HG03575 (cell line): Measurements from ENCODE around the gene SNRNP48.

ENCODE experiments used
- ATAC-seq: cut with Tn5 transposase; IDR thresholded peaks from one replicate; pipeline ENCODE4 v1.9.1; 2021; ENCODE audit not compliant: unreplicated experiment, insufficient number of reproducible peaks, low FRiP score; ENCODE audit errors: extremely low read depth

SNRNP48 gene

DNA sequence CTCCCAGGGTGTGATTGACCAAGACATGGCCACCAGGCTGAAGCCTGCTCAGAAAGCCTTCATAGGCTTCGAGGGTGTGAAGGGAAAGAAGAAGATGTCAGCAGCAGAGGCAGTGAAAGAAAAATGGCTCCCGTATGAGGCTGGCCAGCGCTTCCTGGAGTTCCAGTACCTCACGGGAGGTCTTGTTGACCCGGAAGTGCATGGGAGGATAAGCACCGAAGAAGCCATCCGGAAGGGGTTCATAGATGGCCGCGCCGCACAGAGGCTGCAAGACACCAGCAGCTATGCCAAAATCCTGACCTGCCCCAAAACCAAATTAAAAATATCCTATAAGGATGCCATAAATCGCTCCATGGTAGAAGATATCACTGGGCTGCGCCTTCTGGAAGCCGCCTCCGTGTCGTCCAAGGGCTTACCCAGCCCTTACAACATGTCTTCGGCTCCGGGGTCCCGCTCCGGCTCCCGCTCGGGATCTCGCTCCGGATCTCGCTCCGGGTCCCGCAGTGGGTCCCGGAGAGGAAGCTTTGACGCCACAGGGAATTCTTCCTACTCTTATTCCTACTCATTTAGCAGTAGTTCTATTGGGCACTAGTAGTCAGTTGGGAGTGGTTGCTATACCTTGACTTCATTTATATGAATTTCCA lies 4.6 kb upstream of the SNRNP48 start:
- no peak for ATAC-seq

GRCh38 chr6:7587631-7588100 lies 2.3 kb upstream of the SNRNP48 start:
- no peak for ATAC-seq

GRCh38 chr6:7588506-7588905 lies 1.5 kb upstream of the SNRNP48 start:
- ATAC-seq, result no peak

DNA sequence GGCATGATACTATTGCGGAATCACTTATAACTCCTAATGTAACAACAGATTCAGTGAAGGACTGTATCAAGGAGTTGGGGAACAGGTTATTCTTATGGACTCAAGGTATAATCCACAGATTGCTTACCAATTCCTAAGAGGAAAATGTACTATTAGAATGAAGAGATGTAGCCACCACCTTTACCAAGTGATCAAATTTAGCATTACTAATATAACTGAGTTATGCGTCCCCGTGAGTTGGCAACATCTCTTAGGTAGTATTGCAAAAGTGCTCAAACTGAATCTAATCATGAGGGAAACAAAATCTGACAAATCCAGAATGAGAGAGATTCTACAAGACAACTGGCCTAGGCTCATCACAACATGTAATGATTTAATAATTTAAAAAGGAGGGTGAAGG lies 777 bp upstream of the SNRNP48 start:
- no peak for ATAC-seq

- no peak for ATAC-seq
These were observed 912 bp downstream of the SNRNP48 start for GRCh38 chr6:7590918-7591302.

- ATAC-seq, result no peak
These were observed 1.8 kb downstream of the SNRNP48 start for GRCh38 chr6:7591770-7592169.

DNA sequence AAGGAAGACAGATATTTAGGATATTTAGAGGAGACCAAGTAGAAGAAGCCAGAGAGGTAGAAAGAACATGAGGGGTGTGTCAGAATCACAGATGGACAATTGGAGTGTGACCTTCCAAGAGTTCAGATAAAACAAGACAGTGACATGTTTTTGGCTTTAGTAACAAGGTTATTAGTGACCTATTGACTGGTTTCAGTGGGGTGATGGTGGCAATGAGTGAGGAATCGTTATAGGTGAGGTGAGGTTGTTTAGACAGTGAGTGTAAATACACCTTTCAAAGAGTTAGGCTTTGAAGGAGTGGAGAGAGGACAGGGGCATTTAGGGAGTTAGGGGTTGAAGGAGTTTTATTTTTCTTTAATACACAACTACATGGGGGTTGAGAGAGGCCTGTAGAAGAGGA lies 3.2 kb downstream of the SNRNP48 start:
- no peak for ATAC-seq

DNA sequence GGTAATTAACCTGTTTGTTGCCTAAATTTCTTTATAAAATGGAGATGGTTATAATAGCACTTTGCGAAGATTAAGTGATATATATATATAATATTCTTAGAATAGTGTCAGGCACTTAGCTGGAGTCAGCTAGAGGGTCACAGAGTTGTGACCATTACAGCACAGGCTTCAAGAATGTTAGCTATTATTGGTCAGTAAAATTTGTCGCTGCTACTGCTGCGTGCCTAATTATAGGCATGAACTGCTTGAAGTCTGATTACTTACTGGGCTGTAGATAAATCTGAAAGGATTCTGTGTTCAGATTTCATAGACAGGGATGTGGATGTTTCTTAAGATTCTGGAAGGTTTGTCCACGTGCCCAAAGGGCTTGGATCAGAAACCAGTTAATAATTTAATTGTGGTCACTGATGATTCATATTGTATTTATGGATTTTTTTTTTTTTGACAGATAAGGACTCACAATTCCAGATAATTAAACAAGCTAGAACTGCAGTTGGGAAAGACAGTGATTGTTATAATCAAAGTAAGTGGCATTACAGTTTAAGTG lies 4.7 kb downstream of the SNRNP48 start:
- ATAC-seq, result no peak

- no peak for ATAC-seq
These were observed 14.0 kb downstream of the SNRNP48 start for GRCh38 chr6:7604003-7604402.

- no peak for ATAC-seq
These were observed 14.5 kb downstream of the SNRNP48 start for GRCh38 chr6:7604506-7604905.

DNA sequence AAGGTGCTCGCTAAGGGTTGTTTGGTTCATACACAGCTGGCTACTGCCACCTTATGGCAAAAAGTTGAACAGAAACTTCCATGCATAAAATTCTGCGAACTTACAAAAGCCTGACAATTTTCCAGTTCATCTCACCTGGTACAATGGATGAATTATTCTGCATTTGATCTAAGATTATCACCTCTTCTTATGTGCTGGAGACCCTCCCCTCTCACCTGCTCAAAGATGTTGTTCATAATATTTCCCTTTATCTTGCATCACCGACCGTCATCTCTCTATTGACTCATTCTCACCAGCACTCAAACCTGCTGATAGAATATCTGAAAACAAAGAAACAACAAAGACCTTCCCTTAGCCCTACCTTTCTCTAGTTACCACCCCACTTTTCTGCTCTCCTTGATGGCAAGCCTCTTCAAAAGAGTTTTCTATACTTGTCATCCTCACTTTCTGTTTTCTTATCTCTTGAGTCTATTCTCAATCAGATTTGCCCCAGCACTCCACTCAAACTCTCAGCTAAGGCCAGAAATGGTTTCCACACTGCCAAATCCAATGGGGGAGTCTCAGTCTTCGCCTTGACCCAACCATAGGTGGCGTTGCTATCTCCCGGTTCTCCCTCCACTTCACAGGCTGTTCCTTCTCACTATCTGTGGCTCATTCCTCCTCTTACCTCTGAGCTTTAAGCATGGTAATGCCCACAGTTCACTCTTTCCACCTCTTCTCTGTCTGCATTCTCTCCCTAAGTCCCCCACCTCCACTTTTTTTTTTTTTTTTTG lies 25.8 kb downstream of the SNRNP48 start:
- no peak for ATAC-seq

GRCh38 chr6:7617801-7618764 lies 28.1 kb downstream of the SNRNP48 start:
- no peak for ATAC-seq

DNA sequence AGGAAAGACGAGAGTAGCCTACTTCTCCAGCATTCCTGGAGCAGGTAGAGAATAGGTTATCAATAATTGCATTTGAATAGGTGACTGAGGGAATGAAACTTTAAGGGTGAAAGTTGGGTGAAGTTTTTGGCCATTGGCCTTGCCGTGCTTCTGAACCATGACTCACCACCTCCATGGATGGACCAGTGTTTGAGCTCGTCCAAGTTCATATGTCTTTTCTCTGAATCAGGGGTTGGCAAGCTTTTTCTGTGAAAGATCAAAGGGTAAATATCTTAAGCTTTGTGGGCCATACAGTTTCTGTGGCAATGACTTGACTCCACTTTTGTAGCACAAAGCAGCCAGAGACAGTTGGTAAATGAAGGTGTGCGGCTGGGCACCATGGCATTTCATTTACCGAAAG lies 31.8 kb downstream of the SNRNP48 start:
- no peak for ATAC-seq

DNA sequence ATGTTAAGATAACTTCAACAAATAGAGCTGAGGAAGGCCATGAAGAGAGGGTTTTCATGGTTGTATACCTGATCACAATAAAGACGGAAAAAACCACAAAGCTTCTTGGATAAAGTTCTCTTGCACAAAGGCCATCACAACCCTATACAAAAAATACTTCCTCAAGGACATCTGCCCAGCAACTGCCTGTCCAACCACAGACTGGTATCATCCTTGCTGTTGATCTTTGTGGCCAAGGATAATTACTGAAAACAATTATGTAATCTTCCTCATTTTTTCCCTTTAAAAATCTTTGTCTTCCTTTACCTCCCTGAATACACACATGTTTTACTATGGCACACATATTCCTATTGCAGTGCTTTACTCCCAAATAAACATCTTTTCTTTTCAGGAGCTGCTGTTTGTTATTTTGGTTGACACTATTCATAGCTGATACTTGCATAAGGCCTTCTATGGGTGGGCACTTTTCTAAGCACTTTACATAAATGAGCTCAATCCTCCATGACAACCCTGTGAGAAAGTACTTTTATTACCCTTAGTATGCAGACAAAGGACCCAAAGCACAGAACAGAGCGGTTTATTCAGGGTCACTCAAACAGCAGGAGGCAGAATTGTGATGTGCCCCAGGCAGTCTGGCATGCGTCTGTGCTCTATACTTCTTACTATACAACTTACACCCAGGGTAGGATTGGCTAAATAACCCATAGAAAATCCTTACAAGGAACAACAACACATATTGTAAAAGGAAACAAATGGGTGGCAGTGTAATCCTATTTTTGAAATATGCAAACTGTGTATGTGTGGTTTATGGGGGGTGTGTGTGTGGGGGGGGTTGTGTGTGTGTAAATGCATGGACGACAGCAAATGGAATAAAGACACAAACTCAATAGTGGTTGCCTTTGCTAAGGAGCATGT lies 35.1 kb downstream of the SNRNP48 start:
- no peak for ATAC-seq

DNA sequence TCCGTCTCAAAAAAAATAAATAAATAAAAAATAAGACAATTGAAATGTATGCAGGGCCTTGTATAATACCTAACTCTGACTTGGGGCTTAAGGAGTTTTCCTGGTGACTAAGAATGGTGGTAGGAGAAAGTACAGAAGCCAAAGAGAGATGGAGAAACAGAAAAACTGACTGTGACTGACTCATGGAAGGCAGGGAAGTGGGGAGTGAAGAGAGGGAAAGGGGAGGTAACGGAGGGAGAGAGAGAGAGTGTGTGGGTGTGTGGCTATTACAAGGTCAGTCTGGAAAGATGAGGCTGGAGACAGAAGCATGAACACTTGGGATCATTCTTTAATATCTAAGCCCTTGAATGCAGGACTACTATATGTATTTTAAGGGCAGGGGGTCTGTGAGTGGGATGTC lies 38.5 kb downstream of the SNRNP48 start:
- no peak for ATAC-seq

GRCh38 chr6:7628909-7629308 lies 38.9 kb downstream of the SNRNP48 start:
- no peak for ATAC-seq

DNA sequence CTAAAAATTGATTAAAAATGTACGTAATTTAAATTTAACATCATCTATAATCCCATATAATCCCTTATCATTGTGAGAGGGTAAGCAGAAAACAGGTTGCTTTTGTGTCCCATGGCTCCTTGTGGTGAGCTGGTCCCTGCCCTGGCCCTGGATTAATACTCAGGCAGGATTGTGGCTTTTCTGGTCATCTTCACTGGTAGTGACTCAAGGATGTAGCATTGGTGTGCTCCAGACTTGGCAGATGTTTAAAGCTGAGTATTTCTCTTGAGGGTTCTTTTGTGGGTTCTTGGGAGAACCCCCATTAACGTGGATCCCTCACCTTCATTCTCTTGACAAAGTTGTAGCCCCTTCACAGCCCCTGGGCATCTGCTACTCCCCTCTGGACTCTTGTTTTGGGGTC lies 39.3 kb downstream of the SNRNP48 start:
- no peak for ATAC-seq

DNA sequence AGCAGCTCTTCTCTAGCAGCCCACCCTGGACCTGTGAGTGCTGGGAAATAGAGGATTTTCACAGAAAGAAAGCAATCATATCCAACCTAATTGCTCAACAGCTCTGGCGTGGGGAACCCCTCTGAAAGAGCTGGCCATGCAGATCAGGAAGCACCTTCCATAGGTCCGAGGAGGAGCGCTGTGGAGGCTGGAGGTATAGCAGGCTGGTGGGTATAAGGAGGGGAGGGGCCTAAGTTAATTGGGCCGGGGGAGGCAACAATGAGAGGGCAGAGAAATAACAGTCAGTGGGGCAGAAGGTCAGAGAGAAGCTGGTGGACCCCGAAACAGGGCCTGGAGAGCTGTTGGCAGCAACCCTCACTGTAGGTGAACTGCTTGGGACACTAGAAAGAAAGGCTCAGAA lies 40.8 kb downstream of the SNRNP48 start:
- no peak for ATAC-seq
